HepG2 (cell line): ENCODE data around the gene SYS1. TPM values are rescaled to one million over a fixed set of nuclear protein-coding genes. Genes with fewer than 3 reads are reported as not detected.

ENCODE experiments used
- ARNT ChIP-seq: fragments of 450-650 bp; IDR thresholded peaks from 2 replicates; pipeline ENCODE4 v1.6.1; 2017
- CBX2 ChIP-seq, 2 experiments: fragments of 200-600 bp in 1 of 2; sonication (generic); formaldehyde crosslinking in 1 of 2; IDR thresholded peaks; 2 replicates each; pipeline versions ENCODE4 v1.7.0 to v1.8.1; 2018 to 2022; ENCODE audit warnings: low read depth in 2 of 2, low read length in 1 of 2, mild to moderate bottlenecking in 1 of 2, missing genetic modification reagents in 1 of 2
- DMTF1 ChIP-seq: sonication (generic); formaldehyde crosslinking; IDR thresholded peaks from 2 replicates; pipeline ENCODE4 v1.4.0; 2020; ENCODE audit warnings: mild to moderate bottlenecking, missing genetic modification reagents
- FOXK2 ChIP-seq: fragments of 450-650 bp; IDR thresholded peaks from 2 replicates; pipeline ENCODE4 v1.6.1; 2016
- FUBP1 ChIP-seq: sonication (generic); formaldehyde crosslinking; IDR thresholded peaks from 2 replicates; pipeline ENCODE4 v1.5.1; 2020; ENCODE audit warnings: missing genetic modification reagents, mild to moderate bottlenecking, borderline replicate concordance
- GATAD2A ChIP-seq: IDR thresholded peaks from 2 replicates; pipeline ENCODE4 v1.6.1; 2016
- MTA1 ChIP-seq: sonication (generic); formaldehyde crosslinking; IDR thresholded peaks from 2 replicates; pipeline ENCODE4 v1.4.0; 2020; ENCODE audit warnings: missing genetic modification reagents, mild to moderate bottlenecking, borderline replicate concordance
- NR0B2 ChIP-seq: sonication (generic); formaldehyde crosslinking; IDR thresholded peaks from 2 replicates; pipeline ENCODE4 v1.4.0; 2020; ENCODE audit warnings: mild to moderate bottlenecking, missing genetic modification reagents
- NR2F6 ChIP-seq, 2 experiments: IDR thresholded peaks; 2 replicates each; pipeline ENCODE4 v1.6.1; 2016; ENCODE audit warnings: antibody characterized with exemption in 1 of 2, mild to moderate bottlenecking in 1 of 2
- RCOR2 ChIP-seq: IDR thresholded peaks from 2 replicates; pipeline ENCODE4 v1.6.1; 2016; ENCODE audit warnings: missing biosample characterization, missing genetic modification reagents
- RFXAP ChIP-seq: sonication (generic); formaldehyde crosslinking; IDR thresholded peaks from 2 replicates; pipeline ENCODE4 v1.4.0; 2020; ENCODE audit warnings: missing genetic modification reagents, borderline replicate concordance
- SNAPC5 ChIP-seq: sonication (generic); formaldehyde crosslinking; IDR thresholded peaks from 2 replicates; pipeline ENCODE4 v1.8.1; 2023; ENCODE audit warnings: mild to moderate bottlenecking, missing genetic modification reagents, borderline replicate concordance
- TP53 ChIP-seq: sonication (generic); formaldehyde crosslinking; conservative IDR thresholded peaks from 2 replicates; pipeline ENCODE4 v1.4.0; 2020; ENCODE audit warnings: missing genetic modification reagents
- YEATS2 ChIP-seq: sonication (generic); formaldehyde crosslinking; IDR thresholded peaks from 2 replicates; pipeline ENCODE4 v1.4.0; 2020; ENCODE audit warnings: missing genetic modification reagents, borderline replicate concordance
- ZBTB10 ChIP-seq: sonication (generic); formaldehyde crosslinking; IDR thresholded peaks from 2 replicates; pipeline ENCODE4 v1.4.0; 2020; ENCODE audit warnings: missing genetic modification reagents, borderline replicate concordance
- ZNF121 ChIP-seq: sonication (generic); formaldehyde crosslinking; IDR thresholded peaks from 2 replicates; pipeline ENCODE4 v1.5.0; 2020; ENCODE audit warnings: mild to moderate bottlenecking, missing genetic modification reagents
- ZNF17 ChIP-seq: sonication (generic); formaldehyde crosslinking; IDR thresholded peaks from 2 replicates; pipeline ENCODE4 v1.5.0; 2020; ENCODE audit warnings: mild to moderate bottlenecking, missing genetic modification reagents
- ZNF326 ChIP-seq: sonication (generic); formaldehyde crosslinking; IDR thresholded peaks from 2 replicates; pipeline ENCODE4 v1.4.0; 2020; ENCODE audit warnings: missing genetic modification reagents, borderline replicate concordance
- ZNF558 ChIP-seq: sonication (generic); formaldehyde crosslinking; IDR thresholded peaks from 2 replicates; pipeline ENCODE4 v1.9.0; 2022; ENCODE audit warnings: mild to moderate bottlenecking, missing genetic modification reagents, borderline replicate concordance
- ZNF709 ChIP-seq: sonication (generic); formaldehyde crosslinking; IDR thresholded peaks from 2 replicates; pipeline ENCODE4 v1.5.0; 2020; ENCODE audit warnings: mild to moderate bottlenecking, missing genetic modification reagents
- ZNF776 ChIP-seq: sonication (generic); formaldehyde crosslinking; IDR thresholded peaks from 2 replicates; pipeline ENCODE4 v1.4.0; 2020; ENCODE audit warnings: mild to moderate bottlenecking, missing genetic modification reagents
- polyA plus RNA-seq, 8 experiments: library from polyadenylated mRNA; depleted of rRNA in 3 of 8; stranded (reverse) in 7 of 8; unstranded in 1 of 8; fragments of >200 nt; fragmentation: Illumina TruSeq in 4 of 8; extraction: Trizol in 4 of 8; gene quantifications; 2 replicates each; pipeline versions ENCODE4 v1.2.1 to v1.2.3, GENCODE V29; 2011 to 2016; ENCODE audit warnings: low read depth in 4 of 8, missing spikeins in 1 of 8, mixed read lengths in 1 of 8; ENCODE audit not compliant: insufficient read depth in 1 of 8
- total RNA-seq, 5 experiments: library from RNA; depleted of rRNA; stranded (reverse); fragments of >200 nt; fragmentation: Illumina TruSeq; extraction: Trizol; gene quantifications; 2 replicates each; pipeline ENCODE4 v1.2.3, GENCODE V29; 2016; ENCODE audit warnings: low read depth in 1 of 5

The SYS1 gene
- total and polyA plus RNA-seq, 2 of the 13 experiments (the other 11 are each of a cell fraction or from before 2014, with no cell fraction given): 38.3 to 65.6 TPM

GRCh38 chr20:45415822-45416637 is 53.1 kb downstream of the SYS1 start, which contains the start of gene PIGT (continued):
- no peak for TF ChIP-seq SNAPC5 (CRISPR knock-in tag)
- TF ChIP-seq FOXK2: no peak
- no peak; the same call in 1 of the 2 replicates for TF ChIP-seq NR2F6 (IDR thresholded peaks at IDR 0.05)
- TF ChIP-seq NR2F6 (CRISPR knock-in tag; IDR thresholded peaks at IDR 0.05): peak; percentile 49; the same call in 1 of the 2 replicates
- no peak for TF ChIP-seq TP53 (CRISPR knock-in tag)
- TF ChIP-seq CBX2 (IDR thresholded peaks at IDR 0.05; ENCODE audit: low read depth, low read length): no peak
- peak; percentile 14; the same call in 1 of the 2 replicates for TF ChIP-seq CBX2 (CRISPR knock-in tag; IDR thresholded peaks at IDR 0.05; ENCODE audit: low read depth)
- TF ChIP-seq ARNT: no peak
- no peak for TF ChIP-seq ZNF326 (CRISPR knock-in tag)
- no peak for TF ChIP-seq ZNF17 (CRISPR knock-in tag)
- peak; percentile 39; the same call in 1 of the 2 replicates for TF ChIP-seq MTA1
- TF ChIP-seq ZNF121: 0 out of 2 replicates have a peak, but pooled peaks have one; percentile 23
- peak; percentile 95 for TF ChIP-seq NR0B2 (CRISPR knock-in tag)
- TF ChIP-seq FUBP1: no peak
- peak; percentile 94; the same call in 1 of the 2 replicates for TF ChIP-seq RFXAP (CRISPR knock-in tag)
- peak; percentile 94 for TF ChIP-seq YEATS2 (CRISPR knock-in tag)
- 0 out of 2 replicates have a peak, but pooled peaks have one; percentile 28 for TF ChIP-seq RCOR2 (CRISPR knock-in tag)
- TF ChIP-seq ZNF776 (CRISPR knock-in tag): 0 out of 2 replicates have a peak, but pooled peaks have one; percentile 65
- 0 out of 2 replicates have a peak, but pooled peaks have one; percentile 64 for TF ChIP-seq ZNF558 (CRISPR knock-in tag)
- no peak for TF ChIP-seq DMTF1 (CRISPR knock-in tag)
- TF ChIP-seq GATAD2A (CRISPR knock-in tag): peak; percentile 27; the same call in 1 of the 2 replicates
- TF ChIP-seq ZBTB10 (CRISPR knock-in tag): no peak
- no peak; the same call in 1 of the 2 replicates for TF ChIP-seq ZNF709 (CRISPR knock-in tag)
